K562 (cell line): Measurements from ENCODE around the gene PARP15. TPM values are rescaled to one million over a fixed set of nuclear protein-coding genes. Genes with fewer than 3 reads are reported as not detected.

ENCODE experiments used
- FIP1L1 ChIP-seq: fragments of 200-400 bp; formaldehyde crosslinking; IDR thresholded peaks from 2 replicates; pipeline ENCODE4 v1.6.1; 2018; ENCODE audit warnings: mild to moderate bottlenecking, low read depth, low read length; ENCODE audit not compliant: poor library complexity, severe bottlenecking
- NR0B1 ChIP-seq: fragments of 450-650 bp; IDR thresholded peaks from one replicate; pipeline ENCODE4 v1.6.1; 2018; ENCODE audit warnings: mild to moderate bottlenecking, moderate library complexity; ENCODE audit not compliant: partially characterized antibody
- PHF20 ChIP-seq: fragments of 450-650 bp; IDR thresholded peaks from 2 replicates; pipeline ENCODE4 v1.6.1; 2018; ENCODE audit not compliant: partially characterized antibody
- PRPF4 ChIP-seq: fragments of 200-400 bp; formaldehyde crosslinking; IDR thresholded peaks from one replicate; pipeline ENCODE4 v1.6.1; 2017; ENCODE audit warnings: low read length, low read depth, mild to moderate bottlenecking; ENCODE audit not compliant: insufficient read depth, poor library complexity, severe bottlenecking
- RNF219 ChIP-seq: fragments of 250-450 bp; sonication (Bioruptor Pico); IDR thresholded peaks from 2 replicates; pipeline ENCODE4 v1.5.0; 2022; ENCODE audit warnings: mild to moderate bottlenecking
- SFPQ ChIP-seq: fragments of 200-400 bp; formaldehyde crosslinking; IDR thresholded peaks from 2 replicates; pipeline ENCODE4 v1.6.1; 2017; ENCODE audit warnings: mild to moderate bottlenecking, low read depth, low read length, moderate library complexity
- USF1 ChIP-seq: sonication (generic); formaldehyde crosslinking; IDR thresholded peaks from 2 replicates; pipeline ENCODE4 v1.9.0; 2022; ENCODE audit warnings: mild to moderate bottlenecking, missing genetic modification reagents
- ZNF280B ChIP-seq: fragments of 250-450 bp; sonication (Bioruptor Pico); IDR thresholded peaks from 2 replicates; pipeline ENCODE4 v1.5.1; 2021; ENCODE audit warnings: mild to moderate bottlenecking
- polyA plus RNA-seq, 8 experiments: library from polyadenylated mRNA; depleted of rRNA in 4 of 8; stranded (reverse) in 5 of 8; unstranded in 3 of 8; fragments of >200 nt; fragmentation: Nextera tagmentation in 2 of 8; fragmentation: Illumina TruSeq in 1 of 8; extraction: Ambion mirVana in 2 of 8; extraction: Trizol in 1 of 8; gene quantifications; 2 replicates each; pipeline versions ENCODE4 v1.2.1 to v1.2.3, GENCODE V29; 2011 to 2014; ENCODE audit warnings: inconsistent platforms in 1 of 8, missing spikeins in 1 of 8
- total RNA-seq, 7 experiments: library from RNA; depleted of rRNA in 6 of 7; stranded (reverse); fragments of >200 nt in 6 of 7; fragmentation: Illumina TruSeq in 2 of 7; extraction: Trizol in 2 of 7; gene quantifications; 2 replicates each; pipeline versions ENCODE4 v1.2.1 to v1.2.3, GENCODE V29; 2011 to 2021; ENCODE audit warnings: low replicate concordance in 1 of 7

Gene PARP15
- total and polyA plus RNA-seq, 9 of the 15 experiments (the other 6 are each of a cell fraction or from before 2014, with no cell fraction given) = 0.05 to 0.40 (median 0.13) TPM

- TF ChIP-seq PHF20 (no peak), PRPF4 (no peak), FIP1L1 (no peak), RNF219 (CRISPR knock-in tag) (no peak), USF1 (CRISPR knock-in tag) (no peak), SFPQ (no peak), ZNF280B (CRISPR knock-in tag) (no peak), NR0B1 (no peak)
- TF ChIP-seq, all 486 proteins: peak for 0
Measured at GRCh38 chr3:122606330-122606729, 28.9 kb downstream of the PARP15 start (continued).
